Endothelial cell of umbilical vein (primary cell): ENCODE measurements around the gene TIAM1. TPM values are rescaled to one million over a fixed set of nuclear protein-coding genes. Genes with fewer than 3 reads are reported as not detected.

Experiments used
- BruUV-seq: library from RNA; stranded (reverse); fragments of 400-500 nt; replicated peaks from 2 replicates; lab custom pipeline; 2021; lab: Mats Ljungman, UMichigan
- CTCF ChIA-PET: fragments of 300-600, 350-600 bp; sonication (Branson Sonifier 250); formaldehyde crosslinking; loops from one replicate; lab custom pipeline; 2021; ENCODE audit warnings: antibody characterized with exemption, inconsistent platforms; lab: Charles Lee
- POLR2A ChIA-PET: fragments of 300-600, 350-600 bp; sonication (Branson Sonifier 250); formaldehyde crosslinking; loops from one replicate; lab custom pipeline; 2021; ENCODE audit warnings: antibody characterized with exemption, inconsistent platforms; lab: Charles Lee
- DNase-seq: peaks from one replicate; pipeline ENCODE4 v3.0.0-alpha.2; 2011; ENCODE audit warnings: low read depth, low spot score
- FAIRE-seq: peaks from 2 replicates; lab custom pipeline; 2011; peaks lifted over from hg19 to GRCh38; lab: Jason Lieb, UNC
- H2AFZ ChIP-seq: 2 replicates; pipeline ENCODE4 v1.6.0; 2012; ENCODE audit warnings: low read depth, low read length, control low read depth, inconsistent platforms
- H3K27ac ChIP-seq: 2 replicates; pipeline ENCODE4 v1.5.1; 2011; ENCODE audit warnings: low read depth, mild to moderate bottlenecking, control low read depth, low read length, moderate library complexity; ENCODE audit not compliant: insufficient read depth
- H3K27me3 ChIP-seq, 2 experiments: 2 replicates each; pipeline versions ENCODE4 v1.6.0 to v1.6.1; 2011; ENCODE audit warnings: low read length in 2 of 2, mixed read lengths in 1 of 2; ENCODE audit not compliant: control insufficient read depth in 2 of 2, insufficient read depth in 2 of 2
- H3K36me3 ChIP-seq, 2 experiments: 2 replicates in 1 of 2; 3 replicates in 1 of 2; pipeline ENCODE4 v1.5.1; 2011; ENCODE audit warnings: low read length in 2 of 2, mild to moderate bottlenecking in 1 of 2, moderate library complexity in 1 of 2; ENCODE audit not compliant: control insufficient read depth in 2 of 2, insufficient read depth in 2 of 2; ENCODE audit errors: extremely low read depth in 1 of 2
- H3K4me1 ChIP-seq: 3 replicates; pipeline ENCODE4 v1.5.1; 2011; ENCODE audit warnings: mild to moderate bottlenecking, low read length; ENCODE audit not compliant: control insufficient read depth, insufficient read depth; ENCODE audit errors: extremely low read depth
- H3K4me2 ChIP-seq: 2 replicates; pipeline ENCODE4 v1.6.1; 2011; ENCODE audit warnings: low read length, control low read depth, mixed read lengths; ENCODE audit not compliant: insufficient read depth
- H3K4me3 ChIP-seq, 3 experiments: fragments of 200-600 bp in 1 of 3; sonication (generic), shearing (Covaris generic) in 1 of 3; replicated peaks in 1 of 3; 2 replicates each; pipeline ENCODE4 v1.5.1; 2011 to 2016; ENCODE audit warnings: control low read depth in 3 of 3, low read length in 3 of 3, mild to moderate bottlenecking in 2 of 3, inconsistent platforms in 1 of 3, low read depth in 1 of 3, moderate library complexity in 1 of 3; ENCODE audit not compliant: insufficient read depth in 1 of 3
- H3K79me2 ChIP-seq: 2 replicates; pipeline ENCODE4 v1.6.0; 2012; ENCODE audit warnings: low read length, inconsistent platforms; ENCODE audit not compliant: control insufficient read depth, insufficient read depth
- H3K9ac ChIP-seq: replicated peaks from 2 replicates; pipeline ENCODE3; 2011; ENCODE audit warnings: low read length, control low read depth; ENCODE audit not compliant: insufficient read depth; ENCODE audit errors: extremely low read depth
- H3K9me1 ChIP-seq: replicated peaks from 3 replicates; pipeline ENCODE4 v1.6.0; 2011; ENCODE audit warnings: mild to moderate bottlenecking, low read length; ENCODE audit not compliant: control insufficient read depth, insufficient read depth; ENCODE audit errors: extremely low read depth
- H3K9me3 ChIP-seq: replicated peaks from 2 replicates; pipeline ENCODE4 v1.5.1; 2012; ENCODE audit warnings: low read length, inconsistent platforms; ENCODE audit not compliant: control insufficient read depth, insufficient read depth
- H4K20me1 ChIP-seq: replicated peaks from 2 replicates; pipeline ENCODE3; 2011; ENCODE audit warnings: mild to moderate bottlenecking, low read length; ENCODE audit not compliant: control insufficient read depth, insufficient read depth; ENCODE audit errors: extremely low read depth
- EZH2 ChIP-seq: IDR thresholded peaks from 2 replicates; pipeline ENCODE4 v1.6.1; 2012; ENCODE audit warnings: borderline replicate concordance, low read depth, mild to moderate bottlenecking, moderate library complexity, low read length, inconsistent platforms; ENCODE audit not compliant: severe bottlenecking
- FOS ChIP-seq: IDR thresholded peaks from 2 replicates; pipeline ENCODE4 v1.6.1; 2011; ENCODE audit warnings: mild to moderate bottlenecking, low read length, moderate library complexity, borderline replicate concordance; ENCODE audit not compliant: insufficient read depth
- GATA2 ChIP-seq: IDR thresholded peaks from 2 replicates; pipeline ENCODE4 v1.7.0; 2011; ENCODE audit warnings: low read depth, mild to moderate bottlenecking, moderate library complexity, mixed read lengths, low read length; ENCODE audit not compliant: insufficient read length, insufficient read depth
- JUN ChIP-seq: IDR thresholded peaks from 2 replicates; pipeline ENCODE4 v1.6.1; 2011; ENCODE audit warnings: borderline replicate concordance, low read depth; ENCODE audit not compliant: insufficient read length, insufficient read depth
- MYC ChIP-seq: IDR thresholded peaks from one replicate; pipeline ENCODE4 v1.6.1; 2011; ENCODE audit warnings: mild to moderate bottlenecking, low read depth, low read length
- POLR2A ChIP-seq: IDR thresholded peaks from 2 replicates; pipeline ENCODE4 v1.6.1; 2012; ENCODE audit warnings: low read depth, mild to moderate bottlenecking, control low read depth, low read length
- POLR2AphosphoS5 ChIP-seq: IDR thresholded peaks from 2 replicates; pipeline ENCODE4 v1.6.1; 2012; ENCODE audit warnings: low read depth, mild to moderate bottlenecking, control low read depth, low read length, moderate library complexity; ENCODE audit not compliant: insufficient read depth
- dilution Hi-C: fragments of 300-500 bp; cut with MboI; formaldehyde crosslinking; loops from one replicate; pipeline ENCODE4 v1.15.0; 2019; ENCODE audit warnings: low sequenced_read_pairs; ENCODE audit not compliant: extremely low pct_ligation_motif_present
- intact Hi-C: fragments of 100-400 bp; cut with micrococcal nuclease; formaldehyde crosslinking; loops from one replicate; pipeline ENCODE4 v1.10.0; 2022
- polyA plus RNA-seq, 4 experiments: library from polyadenylated mRNA; depleted of rRNA in 3 of 4; stranded (reverse) in 3 of 4; unstranded in 1 of 4; fragments of >200 nt; gene quantifications; 2 replicates each; pipeline versions ENCODE4 v1.2.1 to v1.2.3, GENCODE V29; 2011 to 2012; ENCODE audit warnings: missing spikeins in 1 of 4
- total RNA-seq: library from RNA; stranded (reverse); gene quantifications from 2 replicates; pipeline ENCODE4 v1.2.3, GENCODE V29; 2021
- TF ChIP-seq, protein P1 (sequence below), 2 donors: IDR thresholded peaks; 1 replicate in 1 of 2; 2 replicates in 1 of 2; pipeline ENCODE4 v1.5.1; 2011; ENCODE audit warnings: low read length in 2 of 2, mild to moderate bottlenecking in 2 of 2, moderate library complexity in 2 of 2, control low read depth in 1 of 2, inconsistent platforms in 1 of 2, low read depth in 1 of 2; ENCODE audit not compliant: insufficient read depth in 1 of 2; ENCODE audit errors: extremely low read depth in 1 of 2
- TF ChIP-seq, protein P2 (sequence below): IDR thresholded peaks from 2 replicates; pipeline ENCODE4 v1.6.1; 2011; ENCODE audit not compliant: insufficient read depth, insufficient read length

TIAM1 gene
- total and polyA plus RNA-seq, 2 donors (not counting 3 experiments of a cell fraction or from before 2014, with no cell fraction given), result 0.21 to 0.86 TPM

DNA sequence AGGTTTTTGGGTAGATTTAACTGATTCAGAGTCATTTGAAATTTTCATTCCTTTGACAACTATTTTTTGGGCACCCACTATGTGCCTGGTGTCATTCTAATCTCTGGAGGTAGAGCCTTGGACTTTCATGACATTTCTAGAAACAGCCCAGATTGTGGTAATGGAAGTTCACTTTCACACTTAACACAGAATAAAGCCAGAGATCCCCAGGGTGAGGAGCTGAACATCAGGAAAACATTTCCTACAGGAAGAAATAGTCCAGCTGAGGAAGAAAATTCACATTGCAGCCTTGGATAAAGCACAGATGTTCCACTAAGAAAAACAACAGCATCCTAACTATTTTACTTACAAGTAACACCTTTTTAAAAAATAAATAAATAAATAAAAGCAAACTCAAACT is 203.4 kb downstream of the TIAM1 start:
- H3K9me3 ChIP-seq, result no peaks in the 10 kb centered on the region
- no peaks in the 10 kb centered on the region for H4K20me1 ChIP-seq
- BruUV-seq, result no TSS peak
- intact Hi-C loops, result no loop called here
- TF ChIP-seq, protein P1, sequence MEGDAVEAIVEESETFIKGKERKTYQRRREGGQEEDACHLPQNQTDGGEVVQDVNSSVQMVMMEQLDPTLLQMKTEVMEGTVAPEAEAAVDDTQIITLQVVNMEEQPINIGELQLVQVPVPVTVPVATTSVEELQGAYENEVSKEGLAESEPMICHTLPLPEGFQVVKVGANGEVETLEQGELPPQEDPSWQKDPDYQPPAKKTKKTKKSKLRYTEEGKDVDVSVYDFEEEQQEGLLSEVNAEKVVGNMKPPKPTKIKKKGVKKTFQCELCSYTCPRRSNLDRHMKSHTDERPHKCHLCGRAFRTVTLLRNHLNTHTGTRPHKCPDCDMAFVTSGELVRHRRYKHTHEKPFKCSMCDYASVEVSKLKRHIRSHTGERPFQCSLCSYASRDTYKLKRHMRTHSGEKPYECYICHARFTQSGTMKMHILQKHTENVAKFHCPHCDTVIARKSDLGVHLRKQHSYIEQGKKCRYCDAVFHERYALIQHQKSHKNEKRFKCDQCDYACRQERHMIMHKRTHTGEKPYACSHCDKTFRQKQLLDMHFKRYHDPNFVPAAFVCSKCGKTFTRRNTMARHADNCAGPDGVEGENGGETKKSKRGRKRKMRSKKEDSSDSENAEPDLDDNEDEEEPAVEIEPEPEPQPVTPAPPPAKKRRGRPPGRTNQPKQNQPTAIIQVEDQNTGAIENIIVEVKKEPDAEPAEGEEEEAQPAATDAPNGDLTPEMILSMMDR (IDR thresholded peaks at IDR 0.05; ENCODE audit: extremely low read depth in 1 of 2, insufficient read depth in 1 of 2, low read depth in 1 of 2, low read length in 2 of 2), result no peak
- TF ChIP-seq POLR2AphosphoS5 (no peak), MYC (no peak)
- TF ChIP-seq, protein P2, sequence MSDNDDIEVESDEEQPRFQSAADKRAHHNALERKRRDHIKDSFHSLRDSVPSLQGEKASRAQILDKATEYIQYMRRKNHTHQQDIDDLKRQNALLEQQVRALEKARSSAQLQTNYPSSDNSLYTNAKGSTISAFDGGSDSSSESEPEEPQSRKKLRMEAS, result no peak
- no peak overlapping the region for H3K4me2 ChIP-seq
- no peak for DNase-seq
- dilution Hi-C loops, result no loop called here
- ChIA-PET CTCF (no interaction called here), POLR2A (no interaction called here)
- no peaks in the 10 kb centered on the region for H3K27me3 ChIP-seq
- H3K9me1 ChIP-seq, result no peaks in the 10 kb centered on the region
- H3K36me3 ChIP-seq, result no peaks in the 10 kb centered on the region
- no peak overlapping the region for H3K4me3 ChIP-seq
- H3K27ac ChIP-seq, result no peak overlapping the region
- peaks cover 3% of the 10 kb centered on the region for H3K4me1 ChIP-seq
- no peak overlapping the region for H2AFZ ChIP-seq
- no peak overlapping the region for H3K9ac ChIP-seq
- FAIRE-seq, result no peak
- no peaks in the 10 kb centered on the region for H3K79me2 ChIP-seq

DNA sequence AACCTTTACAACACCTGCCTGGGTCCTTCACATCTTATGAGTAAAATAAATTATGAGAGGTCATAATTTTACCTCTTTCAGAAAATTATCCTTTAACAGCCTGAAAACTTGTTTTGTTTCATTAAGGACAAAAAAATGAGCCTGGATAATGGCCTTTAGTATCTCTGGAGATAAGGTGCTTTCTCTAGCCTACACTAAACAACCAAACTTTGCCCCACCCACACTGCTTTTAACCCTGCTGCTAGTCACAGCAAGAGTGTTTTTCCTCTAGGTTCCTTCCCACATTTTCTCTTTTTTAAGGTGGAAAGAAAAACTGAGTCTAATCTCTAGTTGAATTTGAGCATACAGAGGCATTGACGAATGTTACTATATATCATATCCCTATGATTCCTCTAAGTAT is 204.0 kb downstream of the TIAM1 start:
- Histone ChIP-seq H3K9me1 (no peaks in the 10 kb centered on the region), H3K4me1 (peaks cover 5% of the 10 kb centered on the region), H3K79me2 (no peaks in the 10 kb centered on the region), H3K4me3 (no peak overlapping the region), H2AFZ (no peak overlapping the region), H3K27me3 (no peaks in the 10 kb centered on the region), H3K4me2 (no peak overlapping the region), H3K9ac (no peak overlapping the region), H3K27ac (no peak overlapping the region), H4K20me1 (no peaks in the 10 kb centered on the region), H3K9me3 (no peaks in the 10 kb centered on the region), H3K36me3 (no peaks in the 10 kb centered on the region)
- CTCF ChIA-PET, result no interaction called here
- dilution Hi-C loops, result no loop called here
- intact Hi-C loops, result no loop called here
- POLR2A ChIA-PET, result no interaction called here
- no TSS peak for BruUV-seq
- FAIRE-seq (no peak), DNase-seq (no peak)
- TF ChIP-seq POLR2A (no peak), FOS (no peak), GATA2 (no peak), MYC (no peak), JUN (no peak), POLR2AphosphoS5 (no peak), EZH2 (no peak)
- TF ChIP-seq, protein P1 (IDR thresholded peaks at IDR 0.05; ENCODE audit: extremely low read depth in 1 of 2, insufficient read depth in 1 of 2, low read depth in 1 of 2, low read length in 2 of 2), result no peak
- TF ChIP-seq, protein P2, result no peak
